WTC11 (cell line): Measurements from ENCODE around the gene NECAB2. TPM values are rescaled to one million over a fixed set of nuclear protein-coding genes. Genes with fewer than 3 reads are reported as not detected.

Experiments
- ATAC-seq: fragments of 200-7000 bp; cut with Tn5 transposase; 2 replicates; pipeline ENCODE4 v1.10.0; 2021; ENCODE audit warnings: mild to moderate bottlenecking, moderate library complexity
- Bru-seq: library from RNA; stranded (reverse); fragments of 400-500 nt; gene quantifications from one replicate; lab custom pipeline; 2021; lab: Mats Ljungman, UMichigan
- CTCF ChIA-PET: fragments of 300-600 bp; sonication (Branson Sonifier 250); formaldehyde crosslinking; loops from one replicate; lab custom pipeline; 2021; ENCODE audit warnings: antibody characterized with exemption; lab: Charles Lee
- POLR2A ChIA-PET: fragments of 350-600 bp; sonication (Branson Sonifier 250); formaldehyde crosslinking; loops from one replicate; lab custom pipeline; 2021; ENCODE audit warnings: antibody characterized with exemption; lab: Charles Lee
- DNase-seq: peaks from one replicate; pipeline ENCODE4 v3.0.0; 2021; ENCODE audit warnings: low spot score
- H3K27ac Mint-ChIP-seq: 2 replicates; pipeline ENCODE4 v1.8.0; 2021; ENCODE audit warnings: mixed read lengths
- H3K27me3 Mint-ChIP-seq: 2 replicates; pipeline ENCODE4 v1.8.0; 2021; ENCODE audit warnings: low read depth, mild to moderate bottlenecking, moderate library complexity, mixed read lengths
- H3K36me3 Mint-ChIP-seq: 2 replicates; pipeline ENCODE4 v1.8.0; 2021; ENCODE audit warnings: mixed read lengths
- H3K4me1 Mint-ChIP-seq: 2 replicates; pipeline ENCODE4 v1.8.0; 2022; ENCODE audit warnings: mixed read lengths
- H3K4me3 Mint-ChIP-seq: 2 replicates; pipeline ENCODE4 v1.8.0; 2021; ENCODE audit warnings: mild to moderate bottlenecking, moderate library complexity, mixed read lengths
- H3K9me3 Mint-ChIP-seq: 2 replicates; pipeline ENCODE4 v1.8.0; 2021; ENCODE audit warnings: mixed read lengths
- ATF1 ChIP-seq: sonication (generic); formaldehyde crosslinking; IDR thresholded peaks from 2 replicates; pipeline ENCODE4 v1.8.1; 2023; ENCODE audit warnings: mild to moderate bottlenecking, moderate library complexity, missing genetic modification reagents
- CTCF ChIP-seq: fragments of 200-600 bp; IDR thresholded peaks from 2 replicates; pipeline ENCODE4 v1.8.0; 2022; ENCODE audit warnings: antibody characterized with exemption
- E2F4 ChIP-seq: sonication (generic); formaldehyde crosslinking; IDR thresholded peaks from 2 replicates; pipeline ENCODE4 v1.8.1; 2022; ENCODE audit warnings: low read depth, mild to moderate bottlenecking, moderate library complexity, missing genetic modification reagents, borderline replicate concordance
- E2F5 ChIP-seq: sonication (generic); formaldehyde crosslinking; IDR thresholded peaks from 2 replicates; pipeline ENCODE4 v1.8.1; 2022; ENCODE audit warnings: mild to moderate bottlenecking, moderate library complexity, missing genetic modification reagents
- ELF4 ChIP-seq: sonication (generic); formaldehyde crosslinking; IDR thresholded peaks from 2 replicates; pipeline ENCODE4 v1.8.1; 2022; ENCODE audit warnings: low read depth, mild to moderate bottlenecking, moderate library complexity, missing genetic modification reagents
- FOXJ3 ChIP-seq: sonication (generic); formaldehyde crosslinking; IDR thresholded peaks from 2 replicates; pipeline ENCODE4 v1.9.0; 2021; ENCODE audit warnings: missing genetic modification reagents, mild to moderate bottlenecking, borderline replicate concordance
- GRHL2 ChIP-seq: fragments of 250-450 bp; sonication (Bioruptor Pico); IDR thresholded peaks from 2 replicates; pipeline ENCODE4 v1.8.0; 2022; ENCODE audit warnings: mild to moderate bottlenecking, moderate library complexity; ENCODE audit not compliant: insufficient replicate concordance, severe bottlenecking
- HMGXB4 ChIP-seq: sonication (generic); formaldehyde crosslinking; IDR thresholded peaks from 2 replicates; pipeline ENCODE4 v1.8.1; 2023; ENCODE audit warnings: mild to moderate bottlenecking, moderate library complexity, missing genetic modification reagents
- IRF2 ChIP-seq: sonication (generic); formaldehyde crosslinking; IDR thresholded peaks from 2 replicates; pipeline ENCODE4 v1.8.0; 2022; ENCODE audit warnings: low read depth, missing genetic modification reagents, borderline replicate concordance
- KAT7 ChIP-seq: sonication (generic); formaldehyde crosslinking; IDR thresholded peaks from 2 replicates; pipeline ENCODE4 v1.8.1; 2023; ENCODE audit warnings: missing genetic modification reagents, mild to moderate bottlenecking, borderline replicate concordance
- NFYB ChIP-seq: sonication (generic); formaldehyde crosslinking; conservative IDR thresholded peaks from 2 replicates; pipeline ENCODE4 v1.8.0; 2022; ENCODE audit warnings: low read depth, missing genetic modification reagents
- RELA ChIP-seq: sonication (generic); formaldehyde crosslinking; IDR thresholded peaks from 2 replicates; pipeline ENCODE4 v1.8.1; 2022; ENCODE audit warnings: missing genetic modification reagents, mild to moderate bottlenecking, borderline replicate concordance
- SMAD4 ChIP-seq: sonication (generic); formaldehyde crosslinking; IDR thresholded peaks from 2 replicates; pipeline ENCODE4 v1.8.0; 2022; ENCODE audit warnings: mild to moderate bottlenecking, missing genetic modification reagents
- SOX15 ChIP-seq: fragments of 250-450 bp; sonication (Bioruptor Pico); IDR thresholded peaks from 2 replicates; pipeline ENCODE4 v1.9.0; 2021; ENCODE audit warnings: mild to moderate bottlenecking
- TCF7 ChIP-seq: sonication (generic); formaldehyde crosslinking; IDR thresholded peaks from 2 replicates; pipeline ENCODE4 v1.8.0; 2022; ENCODE audit warnings: mild to moderate bottlenecking, low read depth, missing genetic modification reagents, moderate library complexity
- TEAD4 ChIP-seq: sonication (generic); formaldehyde crosslinking; IDR thresholded peaks from 2 replicates; pipeline ENCODE4 v1.8.0; 2022; ENCODE audit warnings: mild to moderate bottlenecking, missing genetic modification reagents
- ZNF121 ChIP-seq: sonication (generic); formaldehyde crosslinking; IDR thresholded peaks from 2 replicates; pipeline ENCODE4 v1.8.0; 2023; ENCODE audit warnings: missing genetic modification reagents
- ZNF263 ChIP-seq: sonication (generic); formaldehyde crosslinking; IDR thresholded peaks from 2 replicates; pipeline ENCODE4 v1.8.1; 2022; ENCODE audit warnings: low read depth, mild to moderate bottlenecking, moderate library complexity, missing genetic modification reagents
- long read RNA-seq, 3 experiments: library from RNA in 1 of 3; library from capped mRNA in 1 of 3; library from polyadenylated mRNA in 1 of 3; unstranded in 2 of 3; stranded (forward) in 1 of 3; transcript quantifications; one replicate each; pipeline ENCODE4 v2.0.0, GENCODE V29; 2021
- total RNA-seq: library from RNA; stranded (reverse); gene quantifications from 3 replicates; pipeline ENCODE4 v1.2.3, GENCODE V29; 2021

Gene NECAB2
- total RNA-seq (2.9 to 4.9 TPM (median 4.4 TPM) in 3 replicates), Bru-seq, nascent RNA (percentile 30 among the genes with signal in this experiment)
- long read RNA-seq, experiment 1, partial matches to known transcripts: 2 of 13 reads
- long read RNA-seq, experiment 1, other reads (novel, unspliced or antisense): 7 of 13 reads
- long read RNA-seq, experiment 2, partial matches to known transcripts: 0 of 1 reads
- long read RNA-seq, experiment 2, other reads (novel, unspliced or antisense): 1 of 1 reads
- long read RNA-seq, experiment 3: 0 reads

- CTCF ChIA-PET: interaction anchor here (1.6 kb wide), 1 partner anchor 98 kb away, joined by 4 read pairs; no protein-coding TSS in a partner anchor
- peak within 1 kb of the TSS; percentile 75 for H3K4me3 Mint-ChIP-seq
- H3K9me3 Mint-ChIP-seq: no peaks in the 10 kb centered on the region
- DNase-seq (peak; percentile 53), ATAC-seq (peak; percentile 25)
- H3K36me3 Mint-ChIP-seq: no peaks in the 10 kb centered on the region
- H3K27me3 Mint-ChIP-seq: peaks cover 12% of the 10 kb centered on the region
- TF ChIP-seq CTCF (peak; percentile 39), SOX15 (CRISPR knock-in tag) (no peak), KAT7 (no peak), ZNF263 (CRISPR knock-in tag) (no peak)
- H3K4me1 Mint-ChIP-seq: peaks cover 7% of the 10 kb centered on the region
- H3K27ac Mint-ChIP-seq: no peak within 1 kb of the TSS
- POLR2A ChIA-PET: no interaction called here
Measured at GRCh38 chr16:83967838-83968305, at the start of gene NECAB2. TSS of gene NECAB2 (plus strand) at chr16:83968244. CDS start at chr16:83968649, 405 bp downstream.

GRCh38 chr16:83920894-83921491 lies 47.1 kb upstream of the NECAB2 start:
- H3K4me1 Mint-ChIP-seq: peaks cover 13% of the 10 kb centered on the region
- ChIA-PET POLR2A (no interaction called here), CTCF (no interaction called here)

More at GRCh38 chr16:83920894-83921491, 47.1 kb upstream of the NECAB2 start:
- Mint-ChIP-seq H3K4me3 (no peak overlapping the region), H3K27ac (no peak overlapping the region), H3K27me3 (peaks cover 2% of the 10 kb centered on the region)
- no peak for DNase-seq
- TF ChIP-seq E2F4: no peak
- TF ChIP-seq ELF4 (CRISPR knock-in tag): no peak
- no peak for TF ChIP-seq E2F5
- no peak for TF ChIP-seq FOXJ3
- no peak for TF ChIP-seq ZNF121 (CRISPR knock-in tag)
- TF ChIP-seq NFYB: no peak
- TF ChIP-seq GRHL2 (CRISPR knock-in tag): no peak
- no peak for TF ChIP-seq ATF1 (CRISPR knock-in tag)
- TF ChIP-seq SMAD4 (CRISPR knock-in tag): no peak
- TF ChIP-seq IRF2 (CRISPR knock-in tag): no peak
- TF ChIP-seq TCF7: no peak
- no peak for TF ChIP-seq TEAD4 (CRISPR knock-in tag)
- TF ChIP-seq HMGXB4 (CRISPR knock-in tag): no peak
- no peak for TF ChIP-seq RELA
- TF ChIP-seq, all 79 proteins: peak for 0
- ATAC-seq: no peak
- Mint-ChIP-seq H3K36me3 (peaks cover 54% of the 10 kb centered on the region), H3K9me3 (peaks cover 42% of the 10 kb centered on the region)
